Kidney (tissue), 14 donors: Measurements from ENCODE around the gene ACVR1B. TPM values are rescaled to one million over a fixed set of nuclear protein-coding genes. Genes with fewer than 3 reads are reported as not detected.
A peak's percentile ranks its signal among the peaks of the same experiment; 100 is the strongest.

Experiments used
- DNase-seq, 5 donors: peaks; one replicate each; pipeline ENCODE4 v3.0.0-alpha.2; 2013 to 2020
- FAIRE-seq: peaks from 2 replicates; lab custom pipeline; 2012; peaks lifted over from hg19 to GRCh38; lab: Jason Lieb, UNC
- H3K27ac ChIP-seq, 2 donors: one replicate each; pipeline ENCODE4 v1.7.0; 2013; ENCODE audit warnings: low read depth in 2 of 2, low read length in 2 of 2, inconsistent platforms in 1 of 2
- H3K27me3 ChIP-seq: one replicate; pipeline ENCODE4 v1.7.1; 2013; ENCODE audit warnings: low read length, inconsistent platforms; ENCODE audit not compliant: control insufficient read depth, insufficient read depth
- H3K36me3 ChIP-seq, 3 donors: one replicate each; pipeline versions ENCODE4 v1.7.0 to v1.7.1; 2013; ENCODE audit warnings: low read length in 3 of 3, control low read depth in 1 of 3, inconsistent platforms in 1 of 3; ENCODE audit not compliant: insufficient read depth in 3 of 3, control insufficient read depth in 2 of 3
- H3K4me1 ChIP-seq, 3 donors: one replicate each; pipeline versions ENCODE4 v1.7.0 to v1.7.1; 2013; ENCODE audit warnings: low read length in 3 of 3, inconsistent platforms in 1 of 3, low read depth in 1 of 3; ENCODE audit not compliant: control insufficient read depth in 2 of 3, insufficient read depth in 2 of 3
- H3K4me3 ChIP-seq, 3 donors: one replicate each; pipeline versions ENCODE4 v1.7.0 to v1.8.1; 2013; ENCODE audit warnings: low read length in 3 of 3, control low read depth in 1 of 3, inconsistent platforms in 1 of 3
- H3K9ac ChIP-seq, 3 donors: one replicate each; pipeline versions ENCODE4 v1.7.0 to v1.7.1; 2013; ENCODE audit warnings: low read length in 3 of 3, control low read depth in 1 of 3, inconsistent platforms in 1 of 3
- H3K9me3 ChIP-seq, 3 donors: one replicate each; pipeline versions ENCODE4 v1.7.0 to v1.7.1; 2013; ENCODE audit warnings: low read length in 3 of 3, control low read depth in 1 of 3, inconsistent platforms in 1 of 3; ENCODE audit not compliant: control insufficient read depth in 2 of 3, insufficient read depth in 1 of 3
- intact Hi-C: fragments of 100-400 bp; cut with DNase I; formaldehyde crosslinking; loops from one replicate; pipeline ENCODE4 v1.11.1; 2022
- polyA plus RNA-seq: library from polyadenylated mRNA; stranded (reverse); fragments of 350-450 nt; fragmentation: Illumina TruSeq; extraction: RNeasy Lipid Tissue Mini Kit (QIAGEN cat#74804); gene quantifications from one replicate; pipeline ENCODE4 v1.2.3, GENCODE V29; 2014; ENCODE audit warnings: low read depth, low replicate concordance; ENCODE audit not compliant: insufficient read depth
- total RNA-seq: library from RNA; stranded (reverse); fragmentation: NEBNext Ultra II Directional; extraction: Animal tissue kit (Norgen Biotek cat#: 25700); gene quantifications from one replicate; pipeline ENCODE4 v1.2.1, GENCODE V29; 2021
- TF ChIP-seq, protein P1 (sequence below): IDR thresholded peaks from 3 replicates; pipeline ENCODE4 v1.5.1; 2012; ENCODE audit warnings: mild to moderate bottlenecking, moderate library complexity, borderline replicate concordance; ENCODE audit not compliant: insufficient read depth; ENCODE audit errors: extremely low read depth
- donor health status: control.
- donor health status: control.
- donor health status: control.
- donor health status: control.
- donor health status: control.
- donor health status: DM: yes; HTN: yes; CAD: no.
- donor health status: Normal renal cell carcinoma (clear cell type).

The ACVR1B gene
- total and polyA plus RNA-seq, 2 donors from 2014 or later = 30.6 to 95.5 TPM

DNA sequence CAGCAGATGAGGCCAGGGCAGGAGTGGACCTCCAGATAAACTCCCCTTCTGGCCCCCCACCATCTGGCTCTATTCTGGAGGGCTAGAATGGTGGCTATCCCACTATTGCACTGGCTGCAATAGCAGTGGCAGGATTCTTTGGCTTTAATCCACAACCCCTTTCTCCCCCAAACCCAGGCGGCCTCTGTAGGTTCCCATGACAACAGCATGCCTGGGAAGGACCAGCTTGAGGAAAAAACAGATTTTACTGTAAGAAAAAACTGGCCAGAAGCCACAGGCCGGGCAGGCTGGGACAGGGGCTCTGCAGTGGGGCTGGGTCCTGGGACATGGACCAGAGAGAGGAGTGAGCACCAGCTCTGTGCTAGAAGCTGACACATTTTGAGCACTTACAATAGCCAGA lies 13.6 kb upstream of the ACVR1B start:
- no peak for FAIRE-seq
- intact Hi-C loops = no loop called here

DNA sequence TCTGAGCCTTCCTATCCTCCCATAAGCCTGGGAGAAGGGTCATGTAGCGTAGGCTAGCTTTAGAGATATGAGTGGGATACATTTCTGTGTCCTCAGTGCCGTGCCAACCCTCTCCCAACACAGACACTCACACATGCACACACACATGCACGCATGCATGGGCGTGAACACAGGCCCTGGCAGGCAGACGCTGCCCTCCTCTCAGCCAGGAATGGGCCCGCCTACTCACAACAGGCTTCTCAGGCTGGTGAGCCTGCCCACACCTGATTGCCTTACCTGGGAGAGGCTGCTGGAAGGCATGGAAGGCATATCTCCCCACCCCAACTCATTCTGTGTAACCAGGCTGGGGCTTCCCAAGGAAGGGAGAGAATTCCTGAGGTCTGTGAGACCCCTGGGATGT lies 12.8 kb upstream of the ACVR1B start:
- Histone ChIP-seq H3K9me3 (no peaks in the 10 kb centered on the region), H3K9ac (no peak overlapping the region), H3K4me3 (no peak overlapping the region), H3K4me1 (peaks cover 0 to 15% (median 14%) of the 10 kb centered on the region in 3 donors), H3K27me3 (no peaks in the 10 kb centered on the region), H3K27ac (no peak overlapping the region), H3K36me3 (no peaks in the 10 kb centered on the region)
- DNase-seq (no peak), FAIRE-seq (no peak)
- TF ChIP-seq, protein P1, sequence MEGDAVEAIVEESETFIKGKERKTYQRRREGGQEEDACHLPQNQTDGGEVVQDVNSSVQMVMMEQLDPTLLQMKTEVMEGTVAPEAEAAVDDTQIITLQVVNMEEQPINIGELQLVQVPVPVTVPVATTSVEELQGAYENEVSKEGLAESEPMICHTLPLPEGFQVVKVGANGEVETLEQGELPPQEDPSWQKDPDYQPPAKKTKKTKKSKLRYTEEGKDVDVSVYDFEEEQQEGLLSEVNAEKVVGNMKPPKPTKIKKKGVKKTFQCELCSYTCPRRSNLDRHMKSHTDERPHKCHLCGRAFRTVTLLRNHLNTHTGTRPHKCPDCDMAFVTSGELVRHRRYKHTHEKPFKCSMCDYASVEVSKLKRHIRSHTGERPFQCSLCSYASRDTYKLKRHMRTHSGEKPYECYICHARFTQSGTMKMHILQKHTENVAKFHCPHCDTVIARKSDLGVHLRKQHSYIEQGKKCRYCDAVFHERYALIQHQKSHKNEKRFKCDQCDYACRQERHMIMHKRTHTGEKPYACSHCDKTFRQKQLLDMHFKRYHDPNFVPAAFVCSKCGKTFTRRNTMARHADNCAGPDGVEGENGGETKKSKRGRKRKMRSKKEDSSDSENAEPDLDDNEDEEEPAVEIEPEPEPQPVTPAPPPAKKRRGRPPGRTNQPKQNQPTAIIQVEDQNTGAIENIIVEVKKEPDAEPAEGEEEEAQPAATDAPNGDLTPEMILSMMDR = no peak
- intact Hi-C loops = no loop called here

More for the DNA sequence above, 13.6 kb upstream of the ACVR1B start:
- H3K27ac ChIP-seq = no peak overlapping the region
- TF ChIP-seq, protein P1 = no peak
- peaks cover 0 to 15% (median 12%) of the 10 kb centered on the region in 3 donors for H3K4me1 ChIP-seq
- H3K9ac ChIP-seq = no peak overlapping the region
- no peak overlapping the region for H3K4me3 ChIP-seq
- H3K27me3 ChIP-seq = no peaks in the 10 kb centered on the region
- H3K36me3 ChIP-seq = no peaks in the 10 kb centered on the region
- H3K9me3 ChIP-seq = no peaks in the 10 kb centered on the region
- DNase-seq = peak in 1 of 5 donors; percentile 61

DNA sequence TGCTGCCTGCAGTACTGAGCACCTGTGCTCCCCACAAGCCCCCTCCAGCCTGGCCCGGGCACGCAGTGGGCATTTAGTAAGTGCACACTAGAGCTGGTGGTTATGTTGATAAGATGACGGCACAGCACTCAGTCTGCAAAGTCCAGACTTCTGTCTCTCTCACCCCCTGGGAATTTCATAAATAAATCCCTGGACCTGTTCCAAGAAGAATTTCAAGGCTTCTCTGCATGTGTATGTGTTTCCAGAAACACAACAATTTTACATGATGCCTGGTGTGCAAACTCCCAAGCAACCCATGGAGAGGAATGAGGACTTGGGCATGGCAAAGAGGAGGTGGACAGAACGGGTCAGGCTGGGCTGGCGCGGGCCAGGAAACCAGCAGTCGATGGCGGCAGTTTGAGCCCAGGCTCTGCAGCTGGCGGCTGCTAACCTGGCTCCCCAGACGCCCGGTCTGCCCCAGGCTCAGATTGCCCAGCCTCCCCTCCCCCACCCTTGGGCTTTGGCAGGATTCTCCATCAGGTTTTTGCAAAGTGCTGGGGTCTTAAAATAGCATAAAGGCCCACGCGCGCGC lies 10.4 kb upstream of the ACVR1B start:
- DNase-seq (peak in 1 of 5 donors; percentile 72), FAIRE-seq (no peak)
- no peaks in the 10 kb centered on the region for H3K27me3 ChIP-seq
- no peak overlapping the region for H3K27ac ChIP-seq
- TF ChIP-seq, protein P1 = no peak
- no peaks in the 10 kb centered on the region for H3K36me3 ChIP-seq
- H3K4me1 ChIP-seq = peaks cover 0 to 15% (median 14%) of the 10 kb centered on the region in 3 donors
- intact Hi-C loops = no loop called here
- peaks cover 0 to 8% (median 0%) of the 10 kb centered on the region in 3 donors for H3K9me3 ChIP-seq
- H3K4me3 ChIP-seq = no peak overlapping the region
- no peak overlapping the region for H3K9ac ChIP-seq
